ENCODE data around the gene DENND5A. TPM values are rescaled to one million over a fixed set of nuclear protein-coding genes. Genes with fewer than 3 reads are reported as not detected.

DENND5A gene
- total and polyA plus RNA-seq, 2 of the 8 experiments (the other 6 are each of a cell fraction or from before 2014, with no cell fraction given), result 65.7 to 139 TPM

DNA sequence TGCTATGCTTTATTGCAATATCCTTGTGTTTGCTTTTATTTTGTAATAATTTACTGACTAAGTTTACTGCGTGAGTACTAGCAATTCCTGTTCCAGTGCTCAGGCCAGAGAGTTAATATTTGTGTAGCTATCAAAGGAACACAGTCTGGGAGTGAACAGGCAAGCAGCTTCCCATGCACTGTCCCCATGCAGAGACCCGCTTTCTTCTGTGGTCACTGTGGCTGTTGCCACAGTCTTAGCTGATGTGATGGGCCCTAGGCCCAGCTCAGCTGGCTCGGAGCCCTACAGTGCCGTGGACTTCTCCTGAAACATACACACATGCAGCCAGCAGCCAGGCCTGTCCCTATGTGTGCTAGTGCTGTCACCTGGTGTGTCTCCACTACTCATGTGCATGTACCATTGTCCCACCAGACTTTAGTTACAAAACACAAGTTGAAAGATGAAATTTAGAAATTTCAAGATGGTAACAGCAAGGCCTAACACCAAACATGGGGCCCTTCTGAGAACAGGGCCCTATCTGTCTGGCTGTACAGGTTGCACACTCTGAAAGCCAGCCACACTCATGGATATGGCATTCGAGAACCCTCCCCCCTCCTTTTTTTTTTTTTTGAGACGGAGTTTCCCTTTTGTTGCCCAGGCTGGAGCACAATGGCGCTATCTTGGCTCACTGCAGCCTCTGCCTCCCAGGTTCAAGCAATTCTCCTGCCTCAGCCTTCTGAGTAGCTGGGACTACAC lies 161.4 kb downstream of the DENND5A start:
- Histone ChIP-seq H2AK5ac (ENCODE audit: low read depth, low read length) (no peak overlapping the region), H3K4me3 (ENCODE audit: extremely low read depth in 1 of 4, insufficient read depth in 2 of 4, low read depth in 3 of 4, low read length in 4 of 4) (no peak overlapping the region), H3K18ac (ENCODE audit: extremely low read depth, low read length) (no peak overlapping the region), H3K23ac (ENCODE audit: insufficient read length) (no peak overlapping the region), H3K36me3 (ENCODE audit: control insufficient read depth in 2 of 4, insufficient read depth in 4 of 4, low read length in 3 of 4) (no peaks in the 10 kb centered on the region), H3K9ac (replicated peaks in 1 of 4; ENCODE audit: extremely low read depth in 1 of 4, low read depth in 3 of 4, low read length in 3 of 4) (no peak overlapping the region), H4K5ac (ENCODE audit: insufficient read length, low read depth, low read length) (no peak overlapping the region), H3K4me1 (replicated peaks in 1 of 4; ENCODE audit: control insufficient read depth in 3 of 4, insufficient read depth in 4 of 4, low read length in 3 of 4) (no peaks in the 10 kb centered on the region), H2BK12ac (ENCODE audit: low read depth, low read length) (no peak overlapping the region), H3K27me3 (replicated peaks in 1 of 4; ENCODE audit: control insufficient read depth in 3 of 4, extremely low read depth in 1 of 4, insufficient read depth in 3 of 4, low read length in 3 of 4) (no peaks in the 10 kb centered on the region), H2BK20ac (ENCODE audit: low read length) (no peak overlapping the region), H2BK120ac (replicated peaks; ENCODE audit: low read depth, low read length) (no peak overlapping the region), H3K4ac (replicated peaks; ENCODE audit: insufficient read length, low read depth, low read length) (no peak overlapping the region), H4K8ac (ENCODE audit: extremely low read depth, insufficient read depth, low read length) (no peak overlapping the region), H3K14ac (ENCODE audit: insufficient read length) (no peak overlapping the region), H3K9me3 (ENCODE audit: insufficient read depth in 2 of 2, low read depth in 1 of 2, low read length in 1 of 2) (no peaks in the 10 kb centered on the region), H3K79me2 (ENCODE audit: control insufficient read depth in 1 of 2, insufficient read depth in 2 of 2, low read length in 2 of 2) (no peaks in the 10 kb centered on the region), H3K23me2 (ENCODE audit: low read depth, low read length) (no peaks in the 10 kb centered on the region), H2AFZ (ENCODE audit: low read length) (no peak overlapping the region), H2BK5ac (ENCODE audit: low read depth, low read length) (no peak overlapping the region), H3K79me1 (ENCODE audit: low read depth, low read length) (no peaks in the 10 kb centered on the region), H3K56ac (replicated peaks; ENCODE audit: insufficient read length, low read depth, low read length) (no peak overlapping the region), H3K4me2 (ENCODE audit: insufficient read depth in 1 of 2, low read depth in 2 of 2, low read length in 2 of 2) (no peak overlapping the region), H3K27ac (ENCODE audit: low read depth, low read length) (no peak overlapping the region), H4K91ac (replicated peaks; ENCODE audit: insufficient read length, low read length) (no peak overlapping the region), H2BK15ac (ENCODE audit: low read length) (no peak overlapping the region), H4K20me1 (replicated peaks in 1 of 2; ENCODE audit: control insufficient read depth in 1 of 2, insufficient read depth in 2 of 2, low read length in 2 of 2) (no peaks in the 10 kb centered on the region)
- WGBS, 2 experiments (ENCODE audit: extremely low coverage in 1 of 2, insufficient coverage in 1 of 2, insufficient read length in 1 of 2, insufficient replicate concordance in 2 of 2, low coverage in 1 of 2, low lambda C conversion rate in 2 of 2, missing lambda C conversion rate in 1 of 2), result 90% methylated on average over 4 of the region's 7 CpGs; no CpG with 5 or more reads in 1 of the 2 experiments
- DNase-seq (ENCODE audit: low read depth in 1 of 2, low spot score in 2 of 2) (no peak), FAIRE-seq (no peak)
- ChIA-PET POLR2A (ENCODE audit: partially characterized antibody) (no interaction called here), CTCF (ENCODE audit: partially characterized antibody) (interaction anchor here (0.7 to 4.5 kb wide), 7 partner anchors 10 to 448 kb away, joined by 3 to 32 read pairs (median 4); no protein-coding TSS in a partner anchor)
- no peak for TF ChIP-seq POLR2AphosphoS5 (IDR thresholded peaks at IDR 0.05; ENCODE audit: low read depth, low read length)
- no peak for TF ChIP-seq ASH2L (IDR thresholded peaks at IDR 0.05; ENCODE audit: low read length)

Data from H1 (cell line).